H1 (cell line): ENCODE results near the gene RELL1. TPM values are rescaled to one million over a fixed set of nuclear protein-coding genes. Genes with fewer than 3 reads are reported as not detected.

Source experiments
- CTCF ChIA-PET: fragments of 300-600 bp; sonication (Branson Sonifier 250); formaldehyde crosslinking; loops from one replicate; lab custom pipeline; 2021; ENCODE audit not compliant: partially characterized antibody; lab: Charles Lee
- POLR2A ChIA-PET: fragments of 300-600 bp; sonication (Branson Sonifier 250); formaldehyde crosslinking; loops from one replicate; lab custom pipeline; 2021; ENCODE audit warnings: inconsistent platforms; ENCODE audit not compliant: partially characterized antibody; lab: Charles Lee
- DNase-seq, 2 experiments: peaks; one replicate each; pipeline versions ENCODE4 v3.0.0 to v3.0.0-alpha.2; 2010 to 2022; ENCODE audit warnings: low spot score in 2 of 2, low read depth in 1 of 2, mixed read lengths in 1 of 2
- FAIRE-seq: peaks from 2 replicates; lab custom pipeline; 2011; peaks lifted over from hg19 to GRCh38; lab: Jason Lieb, UNC
- H2AFZ ChIP-seq: 2 replicates; pipeline ENCODE4 v1.8.1; 2012; ENCODE audit warnings: low read length, inconsistent platforms
- H2AK5ac ChIP-seq: 2 replicates; pipeline ENCODE4 v1.6.1; 2013; ENCODE audit warnings: low read depth, low read length
- H2BK120ac ChIP-seq: replicated peaks from 2 replicates; pipeline ENCODE3; 2013; ENCODE audit warnings: low read depth, low read length, inconsistent platforms
- H2BK12ac ChIP-seq: 2 replicates; pipeline ENCODE4 v1.6.1; 2013; ENCODE audit warnings: low read depth, low read length
- H2BK15ac ChIP-seq: 2 replicates; pipeline ENCODE4 v1.6.1; 2013; ENCODE audit warnings: low read length
- H2BK20ac ChIP-seq: 2 replicates; pipeline ENCODE4 v1.6.1; 2013; ENCODE audit warnings: low read length
- H2BK5ac ChIP-seq: 2 replicates; pipeline ENCODE4 v1.6.1; 2013; ENCODE audit warnings: low read depth, low read length
- H3K14ac ChIP-seq: 2 replicates; pipeline ENCODE4 v1.6.1; 2013; ENCODE audit warnings: inconsistent platforms; ENCODE audit not compliant: insufficient read length
- H3K18ac ChIP-seq: 2 replicates; pipeline ENCODE4 v1.6.1; 2013; ENCODE audit warnings: low read length; ENCODE audit errors: extremely low read depth
- H3K23ac ChIP-seq: 2 replicates; pipeline ENCODE4 v1.6.1; 2013; ENCODE audit warnings: inconsistent platforms; ENCODE audit not compliant: insufficient read length
- H3K23me2 ChIP-seq: 2 replicates; pipeline ENCODE4 v1.6.1; 2013; ENCODE audit warnings: low read depth, low read length
- H3K27ac ChIP-seq: 2 replicates; pipeline ENCODE4 v1.6.1; 2011; ENCODE audit warnings: low read depth, low read length, inconsistent platforms
- H3K27me3 ChIP-seq, 4 experiments: replicated peaks in 1 of 4; 1 replicate in 1 of 4; 2 replicates in 3 of 4; pipeline versions ENCODE4 v1.6.1 to v1.8.1; 2011 to 2013; ENCODE audit warnings: low read length in 3 of 4, mild to moderate bottlenecking in 3 of 4, inconsistent platforms in 2 of 4, mixed read lengths in 2 of 4, moderate library complexity in 1 of 4; ENCODE audit not compliant: control insufficient read depth in 3 of 4, insufficient read depth in 3 of 4; ENCODE audit errors: extremely low read depth in 1 of 4
- H3K36me3 ChIP-seq, 4 experiments: 2 replicates each; pipeline versions ENCODE4 v1.6.1 to v1.8.1; 2011 to 2013; ENCODE audit warnings: mild to moderate bottlenecking in 4 of 4, low read length in 3 of 4, moderate library complexity in 2 of 4, control low read depth in 1 of 4, inconsistent platforms in 1 of 4; ENCODE audit not compliant: insufficient read depth in 4 of 4, control insufficient read depth in 2 of 4
- H3K4ac ChIP-seq: replicated peaks from 2 replicates; pipeline ENCODE3; 2013; ENCODE audit warnings: low read length, low read depth, mixed read lengths, inconsistent platforms; ENCODE audit not compliant: insufficient read length
- H3K4me1 ChIP-seq, 4 experiments: replicated peaks in 1 of 4; 1 replicate in 1 of 4; 2 replicates in 3 of 4; pipeline versions ENCODE4 v1.6.1 to v1.8.1; 2011 to 2013; ENCODE audit warnings: low read length in 3 of 4, inconsistent platforms in 2 of 4, mixed read lengths in 1 of 4; ENCODE audit not compliant: insufficient read depth in 4 of 4, control insufficient read depth in 3 of 4
- H3K4me2 ChIP-seq, 2 experiments: 2 replicates each; pipeline versions ENCODE4 v1.6.1 to v1.8.1; 2011 to 2013; ENCODE audit warnings: low read depth in 2 of 2, low read length in 2 of 2, control low read depth in 1 of 2, inconsistent platforms in 1 of 2, mild to moderate bottlenecking in 1 of 2; ENCODE audit not compliant: insufficient read depth in 1 of 2
- H3K4me3 ChIP-seq, 4 experiments: fragments of 200-600, 300-600 bp in 1 of 4; sonication (generic), shearing (Covaris generic), sonication (Bioruptor Twin) in 1 of 4; 2 replicates each; pipeline versions ENCODE4 v1.5.1 to v1.8.1; 2011 to 2016; ENCODE audit warnings: low read length in 4 of 4, low read depth in 3 of 4, control low read depth in 2 of 4, inconsistent platforms in 2 of 4, mild to moderate bottlenecking in 2 of 4, mixed read lengths in 1 of 4, moderate library complexity in 1 of 4; ENCODE audit not compliant: insufficient read depth in 2 of 4; ENCODE audit errors: extremely low read depth in 1 of 4
- H3K56ac ChIP-seq: replicated peaks from 2 replicates; pipeline ENCODE3; 2013; ENCODE audit warnings: low read depth, mild to moderate bottlenecking, mixed read lengths, low read length, inconsistent platforms; ENCODE audit not compliant: insufficient read length
- H3K79me1 ChIP-seq: 2 replicates; pipeline ENCODE4 v1.6.1; 2013; ENCODE audit warnings: low read depth, low read length, control low read depth
- H3K79me2 ChIP-seq, 2 experiments: 2 replicates each; pipeline versions ENCODE4 v1.6.1 to v1.8.1; 2012 to 2013; ENCODE audit warnings: low read length in 2 of 2, mild to moderate bottlenecking in 2 of 2, inconsistent platforms in 1 of 2; ENCODE audit not compliant: insufficient read depth in 2 of 2, control insufficient read depth in 1 of 2
- H3K9ac ChIP-seq, 4 experiments: replicated peaks in 1 of 4; 1 replicate in 1 of 4; 2 replicates in 3 of 4; pipeline versions ENCODE4 v1.6.1 to v1.8.1; 2011 to 2013; ENCODE audit warnings: low read depth in 3 of 4, low read length in 3 of 4, control low read depth in 2 of 4, mild to moderate bottlenecking in 2 of 4, moderate library complexity in 2 of 4, inconsistent platforms in 1 of 4; ENCODE audit errors: extremely low read depth in 1 of 4
- H3K9me3 ChIP-seq, 2 experiments: 2 replicates each; pipeline versions ENCODE4 v1.6.1 to v1.8.1; 2012 to 2013; ENCODE audit warnings: mild to moderate bottlenecking in 2 of 2, moderate library complexity in 2 of 2, control low read depth in 1 of 2, inconsistent platforms in 1 of 2, low read depth in 1 of 2, low read length in 1 of 2, mixed read lengths in 1 of 2; ENCODE audit not compliant: insufficient read depth in 2 of 2
- H4K20me1 ChIP-seq, 2 experiments: replicated peaks in 1 of 2; 2 replicates each; pipeline versions ENCODE3 to v1.8.1; 2011 to 2013; ENCODE audit warnings: inconsistent platforms in 2 of 2, low read length in 2 of 2, mild to moderate bottlenecking in 1 of 2; ENCODE audit not compliant: insufficient read depth in 2 of 2, control insufficient read depth in 1 of 2
- H4K5ac ChIP-seq: 2 replicates; pipeline ENCODE4 v1.6.1; 2013; ENCODE audit warnings: low read length, low read depth, mixed read lengths, inconsistent platforms; ENCODE audit not compliant: insufficient read length
- H4K8ac ChIP-seq: 2 replicates; pipeline ENCODE4 v1.8.0; 2013; ENCODE audit warnings: mild to moderate bottlenecking, moderate library complexity, low read length, inconsistent platforms; ENCODE audit not compliant: insufficient read depth; ENCODE audit errors: extremely low read depth
- H4K91ac ChIP-seq: replicated peaks from 2 replicates; pipeline ENCODE3; 2013; ENCODE audit warnings: low read length, mixed read lengths, inconsistent platforms; ENCODE audit not compliant: insufficient read length
- CBX5 ChIP-seq: fragments of 300-800, 300-1000 bp; sonication (generic); IDR thresholded peaks from 2 replicates; pipeline ENCODE4 v1.7.1; 2016; ENCODE audit warnings: antibody characterized with exemption, low read length, low read depth
- FOSL1 ChIP-seq: IDR thresholded peaks from 2 replicates; pipeline ENCODE4 v1.6.1; 2011; ENCODE audit warnings: mild to moderate bottlenecking, low read depth, low read length, moderate library complexity; ENCODE audit not compliant: insufficient read depth
- NANOG ChIP-seq: IDR thresholded peaks from 2 replicates; pipeline ENCODE4 v1.6.1; 2011; ENCODE audit warnings: low read length, low read depth, mild to moderate bottlenecking, inconsistent platforms; ENCODE audit not compliant: insufficient read depth, poor library complexity, severe bottlenecking
- RAD21 ChIP-seq, 2 experiments: IDR thresholded peaks in 1 of 2; conservative IDR thresholded peaks in 1 of 2; 2 replicates each; pipeline ENCODE4 v1.6.1; 2011; ENCODE audit warnings: low read depth in 2 of 2, low read length in 2 of 2, improper control_type of control experiment in 1 of 2, inconsistent platforms in 1 of 2, mild to moderate bottlenecking in 1 of 2, moderate library complexity in 1 of 2
- RNF2 ChIP-seq: fragments of 200-900, 300-1000 bp; sonication (generic); IDR thresholded peaks from 2 replicates; pipeline ENCODE4 v1.7.1; 2016; ENCODE audit warnings: borderline replicate concordance, low read depth, mild to moderate bottlenecking, antibody characterized with exemption, low read length; ENCODE audit not compliant: poor library complexity, severe bottlenecking; ENCODE audit errors: missing control alignments
- SIN3A ChIP-seq, 2 experiments: IDR thresholded peaks in 1 of 2; conservative IDR thresholded peaks in 1 of 2; 2 replicates each; pipeline ENCODE4 v1.6.1; 2011 to 2012; ENCODE audit warnings: low read length in 2 of 2, improper control_type of control experiment in 1 of 2, low read depth in 1 of 2, mild to moderate bottlenecking in 1 of 2
- SP1 ChIP-seq: IDR thresholded peaks from 2 replicates; pipeline ENCODE4 v1.6.1; 2011; ENCODE audit warnings: low read depth, low read length
- TEAD4 ChIP-seq: IDR thresholded peaks from 2 replicates; pipeline ENCODE4 v1.6.1; 2012; ENCODE audit warnings: low read depth, low read length, inconsistent platforms, mixed read lengths
- WGBS, 2 experiments: shearing (Covaris generic) in 1 of 2; methylation state at CpG; one replicate each; pipeline versions ENCODE4 v1.1.6 to v1.1.7; 2013 to 2015; ENCODE audit warnings: low lambda C conversion rate in 2 of 2, mixed read lengths in 2 of 2, inconsistent platforms in 1 of 2, low coverage in 1 of 2, missing lambda C conversion rate in 1 of 2; ENCODE audit not compliant: insufficient replicate concordance in 2 of 2, insufficient coverage in 1 of 2, insufficient read length in 1 of 2; ENCODE audit errors: extremely low coverage in 1 of 2, missing lambda C conversion rate in 1 of 2; 5-methylcytosine and 5-hydroxymethylcytosine counted together
- polyA plus RNA-seq, 7 experiments: library from polyadenylated mRNA; depleted of rRNA in 3 of 7; stranded (reverse) in 5 of 7; unstranded in 2 of 7; fragments of >200 nt in 5 of 7; fragments of 200-250 nt in 2 of 7; gene quantifications; 1 replicate in 5 of 7; 2 replicates in 1 of 7; 4 replicates in 1 of 7; pipeline versions ENCODE4 v1.2.1 to v1.2.3, GENCODE V29; 2011 to 2013; ENCODE audit warnings: missing spikeins in 2 of 7, mixed read lengths in 2 of 7
- total RNA-seq: library from RNA; stranded (reverse); fragmentation: NEBNext Ultra II Directional; extraction: Animal tissue kit (Norgen Biotek cat#: 25700); gene quantifications from 2 replicates; pipeline ENCODE4 v1.2.1, GENCODE V29; 2021

RELL1 gene
- total and polyA plus RNA-seq, 2 of the 8 experiments (the other 6 are each of a cell fraction or from before 2014, with no cell fraction given), result 2.1 to 14.1 TPM

GRCh38 chr4:37590016-37590415, 96.2 kb downstream of the RELL1 start:
- Histone ChIP-seq H2BK120ac (no peak overlapping the region), H3K27ac (no peak overlapping the region), H2BK20ac (no peak overlapping the region), H3K23me2 (no peaks in the 10 kb centered on the region; the same call in 1 of the 2 replicates), H3K18ac (no peak overlapping the region), H3K27me3 (no peaks in the 10 kb centered on the region), H3K9me3 (no peaks in the 10 kb centered on the region), H2BK15ac (no peak overlapping the region), H3K36me3 (no peaks in the 10 kb centered on the region), H4K5ac (no peak overlapping the region), H3K4me3 (no peak overlapping the region), H2AK5ac (no peak overlapping the region), H3K4me2 (no peak overlapping the region), H2BK12ac (no peak overlapping the region), H3K4me1 (peaks cover 0 to 8% (median 2%) of the 10 kb centered on the region in 4 experiments; a peak in 3 of 7 replicates), H3K9ac (no peak overlapping the region), H3K23ac (no peak overlapping the region), H3K14ac (no peak overlapping the region), H4K91ac (no peak overlapping the region), H3K4ac (no peak overlapping the region), H3K79me2 (no peaks in the 10 kb centered on the region), H2BK5ac (no peak overlapping the region), H2AFZ (no peak overlapping the region), H3K79me1 (no peaks in the 10 kb centered on the region), H4K8ac (no peak overlapping the region), H4K20me1 (no peaks in the 10 kb centered on the region), H3K56ac (no peak overlapping the region)
- DNase-seq (no peak), FAIRE-seq (no peak)
- ChIA-PET CTCF (interaction anchor here (1.1 to 2.2 kb wide), 5 partner anchors 10 to 199 kb away, joined by 3 to 8 read pairs (median 3); a partner anchor contains a TSS), POLR2A (no interaction called here)
- 89% methylated on average over 6 of the region's 6 CpGs; no CpG with 5 or more reads in 1 of the 2 experiments for WGBS, 2 experiments
- TF ChIP-seq CBX5 (no peak), FOSL1 (no peak), NANOG (no peak), RNF2 (no peak), TEAD4 (no peak), SIN3A (conservative IDR thresholded peaks at IDR 0.05 in 1 of 2, IDR thresholded peaks at IDR 0.05 in 1 of 2; ENCODE audit: low read depth in 1 of 2, low read length in 2 of 2) (no peak), SP1 (no peak), RAD21 (IDR thresholded peaks at IDR 0.05 in 1 of 2, conservative IDR thresholded peaks at IDR 0.05 in 1 of 2; ENCODE audit: low read depth in 2 of 2, low read length in 2 of 2) (no peak)
